Pancreas (tissue), 10 donors: Measurements from ENCODE around the gene EPHA4. TPM values are rescaled to one million over a fixed set of nuclear protein-coding genes. Genes with fewer than 3 reads are reported as not detected.

Experiments used
- ATAC-seq, 4 donors: fragments of 200-7000 bp; cut with Tn5 transposase; one replicate each; pipeline versions ENCODE4 v1.8.0 to v1.9.1; 2020; ENCODE audit warnings: mild to moderate bottlenecking in 4 of 4, moderate library complexity in 4 of 4
- DNase-seq, 6 donors: peaks; one replicate each; pipeline ENCODE4 v3.0.0-alpha.2; 2020
- FAIRE-seq: peaks from 2 replicates; lab custom pipeline; 2012; peaks lifted over from hg19 to GRCh38; lab: Jason Lieb, UNC
- H3K27ac ChIP-seq, 4 donors: fragments of 200-600 bp; sonication (generic); 1 replicate in 3 of 4; 2 replicates in 1 of 4; pipeline versions ENCODE4 v1.5.0 to v1.8.0; 2020
- H3K27me3 ChIP-seq, 4 donors: fragments of 200-600 bp; one replicate each; pipeline ENCODE4 v1.8.0; 2021
- H3K36me3 ChIP-seq, 3 donors: fragments of 200-600 bp; sonication (generic) in 1 of 3; one replicate each; pipeline versions ENCODE4 v1.5.0 to v1.8.0; 2020 to 2021
- H3K4me1 ChIP-seq, 3 donors: fragments of 200-600 bp; one replicate each; pipeline ENCODE4 v1.8.0; 2021
- H3K4me3 ChIP-seq, 4 donors: fragments of 200-600 bp; sonication (generic) in 2 of 4; one replicate each; pipeline versions ENCODE4 v1.5.0 to v1.8.0; 2020 to 2021
- H3K9me3 ChIP-seq, 4 donors: fragments of 200-600 bp; one replicate each; pipeline ENCODE4 v1.8.0; 2021
- CTCF ChIP-seq, 4 donors: fragments of 200-600 bp; sonication (generic) in 3 of 4; IDR thresholded peaks; one replicate each; pipeline versions ENCODE4 v1.5.0 to v1.8.0; 2021; ENCODE audit warnings: antibody characterized with exemption in 4 of 4
- WGBS, 2 donors: extraction: QIAGEN DNeasy Blood & Tissue Kit; methylation state at CpG; one replicate each; pipeline ENCODE4 v1.1.7; 2013; 5-methylcytosine and 5-hydroxymethylcytosine counted together
- intact Hi-C, 3 donors: fragments of 100-400 bp; cut with DNase I; formaldehyde crosslinking; loops; one replicate each; pipeline versions ENCODE4 v1.11.1 to v1.14.2; 2022
- polyA plus RNA-seq, 2 donors: library from polyadenylated mRNA; stranded (reverse); fragments of 200-250 nt; gene quantifications; one replicate each; pipeline ENCODE4 v1.2.3, GENCODE V29; 2013
- total RNA-seq, 6 donors: library from RNA; stranded (reverse); fragmentation: NEBNext Ultra II Directional in 4 of 6; extraction: Animal tissue kit (Norgen Biotek cat#: 25700) in 4 of 6; gene quantifications; one replicate each; pipeline versions ENCODE4 v1.2.1 to v1.2.4, GENCODE V29; 2021 to 2023
- donor health status: healthy with polysubstance abuse.
- donor health status: DM: no; HTN: no; CAD: no; lungs with moderate emphysema.
- donor health status: DM: no; HTN: no; CAD: no.
- donor health status: control.
- donor health status: control.
- donor health status: Bipolar disorder and iron deficiency.
- donor health status: DM: yes; HTN: yes; CAD: no.
- donor health status: DM: no; HTN: no; CAD: no.
- donor health status: DM: no; HTN: no; CAD: no.
- donor health status: DM: yes; HTN: yes; CAD: no.

The EPHA4 gene
- total and polyA plus RNA-seq, 8 donors = 1.1 to 2.3 (median 1.4) TPM

- 80 to 86% methylated on average over 4 of the region's 4 CpGs for WGBS, 2 donors
- H3K27me3 ChIP-seq = no peaks in the 10 kb centered on the region
- FAIRE-seq = no peak
Observed at GRCh38 chr2:221505605-221506004, 66.5 kb downstream of the EPHA4 start.

GRCh38 chr2:221504905-221505304 is 67.2 kb downstream of the EPHA4 start:
- intact Hi-C loops = no loop called here
- FAIRE-seq = no peak

More at GRCh38 chr2:221505605-221506004, 66.5 kb downstream of the EPHA4 start:
- no peak for DNase-seq
- TF ChIP-seq CTCF (IDR thresholded peaks at IDR 0.05) = no peak
- H3K4me1 ChIP-seq = no peaks in the 10 kb centered on the region
- no peak overlapping the region for H3K27ac ChIP-seq
- ATAC-seq = no peak
- H3K36me3 ChIP-seq = no peaks in the 10 kb centered on the region
- no peak overlapping the region for H3K4me3 ChIP-seq
- H3K9me3 ChIP-seq = no peaks in the 10 kb centered on the region
- intact Hi-C loops = no loop called here

GRCh38 chr2:221503965-221504364 is 68.1 kb downstream of the EPHA4 start:
- FAIRE-seq = no peak
- TF ChIP-seq CTCF (IDR thresholded peaks at IDR 0.05) = no peak
- Histone ChIP-seq H3K4me3 (no peak overlapping the region), H3K36me3 (no peaks in the 10 kb centered on the region), H3K27ac (no peak overlapping the region), H3K9me3 (no peaks in the 10 kb centered on the region), H3K27me3 (no peaks in the 10 kb centered on the region), H3K4me1 (no peaks in the 10 kb centered on the region)
- 26 to 52% methylated on average over 2 of the region's 2 CpGs for WGBS, 2 donors
- ATAC-seq = no peak
- no peak for DNase-seq
- intact Hi-C loops = no loop called here

More at GRCh38 chr2:221504905-221505304, 67.2 kb downstream of the EPHA4 start:
- no peaks in the 10 kb centered on the region for H3K9me3 ChIP-seq
- 94 to 100% methylated on average over 1 of the region's 1 CpG for WGBS, 2 donors
- ATAC-seq (no peak), DNase-seq (no peak)
- H3K4me1 ChIP-seq = no peaks in the 10 kb centered on the region
- H3K36me3 ChIP-seq = no peaks in the 10 kb centered on the region
- TF ChIP-seq CTCF (IDR thresholded peaks at IDR 0.05) = no peak
- no peaks in the 10 kb centered on the region for H3K27me3 ChIP-seq
- no peak overlapping the region for H3K4me3 ChIP-seq
- no peak overlapping the region for H3K27ac ChIP-seq

- no peaks in the 10 kb centered on the region for H3K4me1 ChIP-seq
- ATAC-seq = no peak
- no peak overlapping the region for H3K27ac ChIP-seq
- WGBS, 2 donors = 62 to 69% methylated on average over 8 of the region's 8 CpGs
- intact Hi-C loops = no loop called here
- H3K9me3 ChIP-seq = no peaks in the 10 kb centered on the region
- H3K36me3 ChIP-seq = no peaks in the 10 kb centered on the region
- DNase-seq = no peak
- H3K4me3 ChIP-seq = no peak overlapping the region
- TF ChIP-seq CTCF (IDR thresholded peaks at IDR 0.05) = no peak
- FAIRE-seq = no peak
- no peaks in the 10 kb centered on the region for H3K27me3 ChIP-seq
Observed at GRCh38 chr2:221502270-221503010, 69.7 kb downstream of the EPHA4 start.

- FAIRE-seq = no peak
- no peak overlapping the region for H3K27ac ChIP-seq
- WGBS, 2 donors = 64 to 79% methylated on average over 4 of the region's 4 CpGs
Observed at GRCh38 chr2:221501883-221502269, 70.2 kb downstream of the EPHA4 start.

More at GRCh38 chr2:221501883-221502269, 70.2 kb downstream of the EPHA4 start:
- no peak for TF ChIP-seq CTCF (IDR thresholded peaks at IDR 0.05)
- Histone ChIP-seq H3K9me3 (no peaks in the 10 kb centered on the region), H3K4me3 (no peak overlapping the region), H3K36me3 (no peaks in the 10 kb centered on the region), H3K27me3 (no peaks in the 10 kb centered on the region), H3K4me1 (no peaks in the 10 kb centered on the region)
- ATAC-seq (no peak), DNase-seq (no peak)
- intact Hi-C loops = no loop called here
